Fibroblast of villous mesenchyme (primary cell): Measurements from ENCODE around the gene PLEKHA8. TPM values are rescaled to one million over a fixed set of nuclear protein-coding genes. Genes with fewer than 3 reads are reported as not detected.
A peak's percentile ranks its signal among the peaks of the same experiment; 100 is the strongest.

Experiments
- DNase-seq: peaks from one replicate; pipeline ENCODE4 v3.0.0-alpha.2; 2010; ENCODE audit warnings: low read depth
- H3K4me3 ChIP-seq: 2 replicates; pipeline ENCODE4 v1.5.1; 2011; ENCODE audit warnings: low read depth, mild to moderate bottlenecking, low read length
- total RNA-seq: library from RNA; depleted of rRNA; stranded (reverse); fragments of >200 nt; gene quantifications from 2 replicates; pipeline ENCODE4 v1.2.3, GENCODE V29; 2012
- TF ChIP-seq, protein P1 (sequence below): IDR thresholded peaks from 2 replicates; pipeline ENCODE4 v1.5.1; 2012; ENCODE audit warnings: low read depth, mild to moderate bottlenecking, low read length; ENCODE audit not compliant: insufficient read depth

Gene PLEKHA8
- total RNA-seq, 1 donor: 17.7 TPM

DNA sequence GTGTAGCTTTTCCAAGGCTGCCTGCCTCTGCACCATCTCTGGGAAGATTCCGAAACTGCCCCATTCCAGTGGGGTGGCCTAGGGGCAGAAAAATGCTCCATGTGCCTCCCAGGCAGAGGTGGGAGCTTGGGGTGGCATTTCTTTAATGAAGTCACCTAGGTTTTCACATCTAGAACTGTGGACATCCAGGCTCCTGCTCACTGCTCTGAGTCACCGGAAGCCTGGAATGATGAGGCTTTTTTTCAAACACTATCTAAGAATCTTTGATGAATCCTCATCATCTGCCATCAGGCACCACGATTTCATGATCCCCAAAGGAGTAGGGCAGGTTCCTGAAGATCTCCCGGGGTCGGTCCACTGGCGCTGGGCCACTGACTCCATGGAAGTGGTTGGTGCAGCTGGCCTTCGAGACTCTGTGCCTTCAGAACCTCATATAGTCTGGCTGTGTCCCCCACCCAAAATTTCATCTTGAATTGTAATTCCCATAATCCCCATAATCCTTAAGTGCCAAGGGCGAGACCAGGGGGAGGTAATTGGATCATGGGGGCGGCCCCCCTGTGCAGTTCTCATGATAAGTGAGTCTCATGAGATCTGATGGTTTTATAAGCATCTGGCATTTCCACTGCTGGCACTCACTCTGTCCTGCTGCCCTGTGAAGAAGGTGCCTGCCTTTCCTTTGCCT is 143.7 kb downstream of the PLEKHA8 start:
- TF ChIP-seq, protein P1, sequence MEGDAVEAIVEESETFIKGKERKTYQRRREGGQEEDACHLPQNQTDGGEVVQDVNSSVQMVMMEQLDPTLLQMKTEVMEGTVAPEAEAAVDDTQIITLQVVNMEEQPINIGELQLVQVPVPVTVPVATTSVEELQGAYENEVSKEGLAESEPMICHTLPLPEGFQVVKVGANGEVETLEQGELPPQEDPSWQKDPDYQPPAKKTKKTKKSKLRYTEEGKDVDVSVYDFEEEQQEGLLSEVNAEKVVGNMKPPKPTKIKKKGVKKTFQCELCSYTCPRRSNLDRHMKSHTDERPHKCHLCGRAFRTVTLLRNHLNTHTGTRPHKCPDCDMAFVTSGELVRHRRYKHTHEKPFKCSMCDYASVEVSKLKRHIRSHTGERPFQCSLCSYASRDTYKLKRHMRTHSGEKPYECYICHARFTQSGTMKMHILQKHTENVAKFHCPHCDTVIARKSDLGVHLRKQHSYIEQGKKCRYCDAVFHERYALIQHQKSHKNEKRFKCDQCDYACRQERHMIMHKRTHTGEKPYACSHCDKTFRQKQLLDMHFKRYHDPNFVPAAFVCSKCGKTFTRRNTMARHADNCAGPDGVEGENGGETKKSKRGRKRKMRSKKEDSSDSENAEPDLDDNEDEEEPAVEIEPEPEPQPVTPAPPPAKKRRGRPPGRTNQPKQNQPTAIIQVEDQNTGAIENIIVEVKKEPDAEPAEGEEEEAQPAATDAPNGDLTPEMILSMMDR: no peak
- peak; percentile 11 for DNase-seq
- no peak overlapping the region for H3K4me3 ChIP-seq

DNA sequence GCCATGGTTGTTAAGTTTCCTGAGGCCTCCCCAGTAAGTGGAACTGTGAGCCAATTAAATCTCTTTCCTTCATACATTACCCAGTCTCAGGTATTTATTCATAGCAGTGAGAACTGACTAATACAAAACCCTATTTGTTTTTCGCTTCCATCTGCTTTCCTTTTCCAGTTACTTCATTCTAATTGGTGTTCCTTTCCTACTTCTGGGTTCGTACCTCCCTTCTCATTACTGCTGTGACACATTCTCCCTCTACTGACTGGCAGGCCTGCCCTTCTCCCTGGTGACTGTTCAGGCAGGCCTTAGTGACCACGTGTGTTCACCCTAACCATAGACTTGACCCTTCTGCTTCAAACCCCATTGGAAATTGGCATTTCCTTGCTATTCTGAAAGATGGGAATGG is 144.2 kb downstream of the PLEKHA8 start:
- no peak overlapping the region for H3K4me3 ChIP-seq
- no peak for DNase-seq
- TF ChIP-seq, protein P1: no peak

DNA sequence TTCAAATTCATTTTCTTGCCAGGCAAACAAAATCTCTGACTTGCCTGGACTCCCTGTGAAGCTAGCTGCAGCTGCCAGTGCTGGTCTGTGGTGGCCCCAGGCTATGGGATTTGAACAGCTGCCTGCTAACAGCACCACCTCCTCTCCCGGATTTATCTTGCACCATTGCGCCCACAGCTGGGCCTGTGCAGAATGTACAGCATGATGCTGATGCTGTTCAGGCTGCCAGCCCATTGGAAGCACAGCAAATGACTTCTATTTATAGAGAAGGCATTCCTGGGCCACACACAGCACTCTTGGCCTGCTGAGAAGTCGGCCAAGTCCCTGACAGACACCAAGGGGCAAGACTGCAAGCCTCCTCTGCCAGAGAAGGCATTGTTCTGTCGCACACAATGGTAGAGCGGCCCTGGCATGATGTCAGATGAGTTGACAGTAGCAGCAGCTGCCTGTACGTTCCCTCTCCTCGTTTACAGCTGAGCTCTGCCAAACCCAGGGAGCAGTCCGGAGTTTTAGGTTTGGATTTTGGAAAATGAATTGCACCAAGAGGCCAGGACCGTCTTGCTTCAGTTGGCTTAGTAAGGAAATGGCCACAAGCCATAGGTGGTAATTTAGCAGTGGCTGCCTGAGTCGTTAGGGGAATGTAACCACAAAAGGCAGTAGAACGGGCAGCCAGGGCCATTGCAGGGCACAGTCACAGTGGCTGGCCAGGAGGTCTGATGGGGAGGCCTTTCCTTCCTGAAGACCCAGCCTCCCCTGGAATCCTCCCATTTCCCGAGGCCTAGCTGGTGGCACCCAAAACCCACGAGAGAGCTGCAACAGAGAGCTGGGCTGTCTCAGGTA is 145.1 kb downstream of the PLEKHA8 start:
- TF ChIP-seq, protein P1: peak; percentile 21
- no peak overlapping the region for H3K4me3 ChIP-seq
- DNase-seq: peak; percentile 74

DNA sequence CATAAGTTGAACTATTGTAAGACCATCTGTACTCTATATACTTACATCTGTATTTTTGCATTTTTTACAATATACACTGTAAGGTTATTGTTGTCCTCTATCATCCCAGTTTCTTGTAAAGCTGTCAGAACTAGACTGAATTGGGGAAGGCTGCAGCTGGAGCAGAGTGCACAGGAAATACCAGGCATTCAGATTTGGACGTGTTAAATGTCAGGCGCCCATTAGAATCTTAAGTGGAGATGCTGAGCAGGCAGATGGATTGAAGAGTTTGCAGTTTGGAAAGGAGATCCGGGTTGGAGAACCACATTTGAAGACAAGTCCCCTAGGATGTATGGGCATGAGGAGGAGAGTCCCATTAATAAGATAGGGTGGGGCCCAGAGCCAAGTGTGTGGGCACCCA is 147.0 kb downstream of the PLEKHA8 start:
- no peak overlapping the region for H3K4me3 ChIP-seq
- DNase-seq: peak; percentile 19
- TF ChIP-seq, protein P1: no peak

DNA sequence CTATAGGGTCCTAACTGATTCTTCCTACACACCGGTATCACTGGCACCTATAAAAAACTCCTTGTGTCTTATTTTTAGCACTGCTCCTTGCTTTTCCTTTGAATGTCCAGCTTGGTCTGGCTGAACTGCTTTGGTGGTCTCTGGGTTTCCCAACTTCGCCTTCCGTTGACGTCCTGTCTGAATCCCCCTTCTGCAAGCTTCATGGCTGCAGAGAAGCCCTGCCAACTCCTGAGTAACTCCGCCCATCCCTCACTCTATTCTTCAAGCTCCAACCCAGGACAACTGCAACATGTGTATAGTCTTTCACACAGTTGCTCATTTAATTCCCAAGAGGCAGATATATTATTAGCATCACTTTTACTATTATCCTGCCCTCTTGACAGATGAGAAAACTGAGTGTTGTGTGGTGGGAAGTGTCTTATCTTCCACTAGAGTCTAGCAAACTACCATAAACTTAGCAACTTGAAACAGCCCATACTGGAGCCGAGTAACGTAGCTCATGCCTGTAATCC is 147.5 kb downstream of the PLEKHA8 start:
- DNase-seq: no peak
- TF ChIP-seq, protein P1: no peak
- H3K4me3 ChIP-seq: no peak overlapping the region

DNA sequence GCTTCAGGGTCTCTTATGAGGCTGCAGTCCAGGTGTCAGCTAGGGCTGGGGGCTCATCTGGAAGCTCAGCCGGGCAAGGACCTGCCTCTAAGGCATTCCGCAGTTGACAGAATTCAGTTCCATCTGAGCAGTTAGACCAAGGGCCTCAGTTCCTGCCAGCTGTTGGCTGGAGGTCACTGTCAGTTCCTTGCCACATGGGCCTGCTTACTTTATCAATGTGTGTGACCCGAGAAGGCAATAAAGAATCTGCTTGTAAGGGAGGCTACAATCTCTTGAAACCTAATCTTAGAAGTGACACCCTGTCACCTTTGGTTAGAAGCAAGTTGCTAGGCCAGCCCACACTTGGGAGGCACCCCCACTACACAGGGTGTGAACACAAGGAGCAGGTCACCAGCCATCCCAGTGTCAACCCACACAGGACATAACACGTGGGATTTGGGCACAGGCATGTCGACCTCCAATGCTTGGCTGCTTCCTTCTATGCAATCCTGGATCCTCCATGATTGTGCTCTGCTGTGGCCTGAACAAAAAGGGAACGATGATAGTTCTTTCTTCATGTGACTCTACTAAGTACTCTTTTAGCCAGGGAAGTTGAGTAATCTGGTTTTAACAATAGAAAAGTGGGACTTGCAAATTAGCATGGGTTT is 148.4 kb downstream of the PLEKHA8 start:
- no peak overlapping the region for H3K4me3 ChIP-seq
- TF ChIP-seq, protein P1: no peak
- no peak for DNase-seq
